GM12878 (cell line): ENCODE data around the gene GUCY1B1. TPM values are rescaled to one million over a fixed set of nuclear protein-coding genes. Genes with fewer than 3 reads are reported as not detected.

Experiments used
- ATAC-seq: fragments of 200-7000 bp; cut with Tn5 transposase; 3 replicates; pipeline ENCODE4 v1.9.1; 2020; ENCODE audit warnings: mild to moderate bottlenecking, moderate library complexity
- BruUV-seq: library from RNA; stranded (reverse); fragments of 400-500 nt; replicated peaks from 2 replicates; lab custom pipeline; 2021; lab: Mats Ljungman, UMichigan
- CTCF ChIA-PET: fragments of 300-600 bp; sonication (Branson Sonifier 250); formaldehyde crosslinking; extraction: SDS; loops from one replicate; lab custom pipeline; 2021; ENCODE audit warnings: inconsistent platforms; lab: Yijun Ruan, JAX
- POLR2A ChIA-PET: fragments of 350-600 bp; formaldehyde crosslinking; extraction: SDS; loops from one replicate; lab custom pipeline; 2021; ENCODE audit warnings: inconsistent platforms; lab: Charles Lee
- RAD21 ChIA-PET: fragments of 300-600 bp; sonication (Branson Sonifier 250); formaldehyde crosslinking; loops from one replicate; lab custom pipeline; 2023; ENCODE audit warnings: antibody characterized with exemption; ENCODE audit not compliant: unreplicated experiment; lab: Charles Lee
- SMC1A ChIA-PET: fragments of 300-600 bp; sonication (Branson Sonifier 250); formaldehyde crosslinking; loops from one replicate; lab custom pipeline; 2023; ENCODE audit not compliant: unreplicated experiment, uncharacterized antibody; lab: Charles Lee
- DNase-seq: peaks from one replicate; pipeline ENCODE4 v3.0.0-alpha.2; 2011; ENCODE audit warnings: low read depth, low spot score
- FAIRE-seq: peaks from 3 replicates; lab custom pipeline; 2011; peaks lifted over from hg19 to GRCh38; lab: Jason Lieb, UNC
- H2AFZ ChIP-seq: 2 replicates; pipeline ENCODE4 v1.6.0; 2011; ENCODE audit warnings: low read depth, low read length, control low read depth; ENCODE audit not compliant: control insufficient read depth
- H3K27ac ChIP-seq: 2 replicates; pipeline ENCODE4 v1.5.1; 2011; ENCODE audit warnings: control low read depth; ENCODE audit not compliant: control insufficient read depth, insufficient read depth
- H3K27me3 ChIP-seq, 2 experiments: replicated peaks in 1 of 2; 2 replicates each; pipeline versions ENCODE4 v1.6.0 to v1.6.1; 2011; ENCODE audit warnings: low read length in 1 of 2; ENCODE audit not compliant: control insufficient read depth in 2 of 2, insufficient read depth in 2 of 2
- H3K36me3 ChIP-seq, 2 experiments: 2 replicates each; pipeline ENCODE4 v1.5.1; 2011; ENCODE audit warnings: low read length in 1 of 2; ENCODE audit not compliant: control insufficient read depth in 2 of 2, insufficient read depth in 2 of 2
- H3K4me1 ChIP-seq: 2 replicates; pipeline ENCODE4 v1.6.1; 2011; ENCODE audit warnings: mild to moderate bottlenecking, low read length, moderate library complexity, mixed read lengths; ENCODE audit not compliant: control insufficient read depth, insufficient read depth
- H3K4me2 ChIP-seq: 2 replicates; pipeline ENCODE4 v1.6.0; 2011; ENCODE audit warnings: control low read depth; ENCODE audit not compliant: control insufficient read depth, insufficient read depth
- H3K4me3 ChIP-seq: fragments of 200-600 bp; sonication (generic); 2 replicates; pipeline ENCODE4 v1.5.1; 2016
- H3K79me2 ChIP-seq: 2 replicates; pipeline ENCODE4 v1.6.0; 2011; ENCODE audit warnings: low read length; ENCODE audit not compliant: control insufficient read depth, insufficient read depth
- H3K9ac ChIP-seq: 2 replicates; pipeline ENCODE4 v1.8.0; 2011; ENCODE audit warnings: low read length, control low read depth, mixed read lengths; ENCODE audit not compliant: control insufficient read depth, insufficient read depth
- H3K9me3 ChIP-seq: replicated peaks from 3 replicates; pipeline ENCODE4 v1.5.1; 2011; ENCODE audit warnings: mild to moderate bottlenecking, low read length; ENCODE audit not compliant: control insufficient read depth, insufficient read depth
- H4K20me1 ChIP-seq: 2 replicates; pipeline ENCODE4 v1.6.0; 2011; ENCODE audit not compliant: control insufficient read depth, insufficient read depth
- ASH2L ChIP-seq: fragments of 300-600, 200-600 bp; sonication (generic); IDR thresholded peaks from 2 replicates; pipeline ENCODE4 v1.6.1; 2017; ENCODE audit warnings: low read depth, mild to moderate bottlenecking, borderline replicate concordance
- CBX5 ChIP-seq: sonication (generic); IDR thresholded peaks from 2 replicates; pipeline ENCODE4 v1.6.1; 2016; ENCODE audit warnings: low read depth, moderate library complexity, mild to moderate bottlenecking, inconsistent platforms
- IKZF2 ChIP-seq, 2 experiments: fragments of 450-650 bp; IDR thresholded peaks; 2 replicates each; pipeline ENCODE4 v1.6.1; 2017; ENCODE audit warnings: mild to moderate bottlenecking in 2 of 2, moderate library complexity in 2 of 2
- LARP7 ChIP-seq: fragments of 450-650 bp; IDR thresholded peaks from 2 replicates; pipeline ENCODE4 v1.6.1; 2017; ENCODE audit warnings: mild to moderate bottlenecking
- NFIC ChIP-seq: IDR thresholded peaks from 2 replicates; pipeline ENCODE4 v1.6.1; 2012; ENCODE audit warnings: low read depth, mild to moderate bottlenecking, inconsistent platforms, low read length, moderate library complexity
- PAX5 ChIP-seq: IDR thresholded peaks from 2 replicates; pipeline ENCODE4 v1.6.1; 2011; ENCODE audit warnings: low read depth, low read length, borderline replicate concordance
- RBBP5 ChIP-seq: fragments of 200-600 bp; sonication (generic); conservative IDR thresholded peaks from 2 replicates; pipeline ENCODE4 v1.6.1; 2016
- RCOR1 ChIP-seq: conservative IDR thresholded peaks from 2 replicates; pipeline ENCODE4 v1.6.1; 2012; ENCODE audit warnings: low read depth, low read length, improper control_type of control experiment
- STAT3 ChIP-seq: IDR thresholded peaks from 2 replicates; pipeline ENCODE4 v1.6.1; 2011; ENCODE audit warnings: low read depth, low read length, improper control_type of control experiment
- TCF12 ChIP-seq: IDR thresholded peaks from 2 replicates; pipeline ENCODE4 v1.6.1; 2011; ENCODE audit warnings: low read depth, mild to moderate bottlenecking, low read length
- WGBS: methylation state at CpG from one replicate; pipeline ENCODE4 v1.1.6; 2016; ENCODE audit warnings: low lambda C conversion rate; ENCODE audit not compliant: insufficient replicate concordance, insufficient coverage; ENCODE audit errors: missing lambda C conversion rate; 5-methylcytosine and 5-hydroxymethylcytosine counted together
- in situ Hi-C: fragments of 300-500 bp; cut with MboI; formaldehyde crosslinking; loops from 9 replicates; pipeline ENCODE4 v1.14.3; 2018; ENCODE audit warnings: mixed read lengths
- intact Hi-C: fragments of 100-400 bp; cut with micrococcal nuclease; formaldehyde crosslinking; loops from one replicate; pipeline ENCODE4 v1.14.2; 2022; ENCODE audit not compliant: unreplicated experiment
- polyA plus RNA-seq, 11 experiments: library from polyadenylated mRNA; depleted of rRNA in 4 of 11; unstranded in 6 of 11; stranded (reverse) in 5 of 11; fragments of >200 nt; fragmentation: Nextera tagmentation in 4 of 11; fragmentation: Illumina TruSeq in 1 of 11; extraction: Ambion mirVana in 4 of 11; extraction: Trizol in 1 of 11; gene quantifications; 1 replicate in 1 of 11; 2 replicates in 10 of 11; pipeline versions ENCODE4 v1.2.1 to v1.2.3, GENCODE V29; 2011 to 2016; ENCODE audit warnings: inconsistent platforms in 2 of 11, missing spikeins in 2 of 11, low read depth in 1 of 11
- total RNA-seq, 4 experiments: library from RNA; depleted of rRNA in 3 of 4; stranded (reverse); fragments of >200 nt in 3 of 4; fragmentation: Illumina TruSeq in 1 of 4; extraction: Trizol in 1 of 4; gene quantifications; 2 replicates each; pipeline versions ENCODE4 v1.2.1 to v1.2.3, GENCODE V29; 2013 to 2021
- TF ChIP-seq, protein P1 (sequence below): IDR thresholded peaks from 2 replicates; pipeline ENCODE4 v1.6.1; 2011; ENCODE audit warnings: mild to moderate bottlenecking, low read depth, low read length, moderate library complexity; ENCODE audit not compliant: insufficient replicate concordance
- TF ChIP-seq, protein P2 (sequence below): fragments of 450-650 bp; formaldehyde crosslinking; IDR thresholded peaks from 2 replicates; pipeline ENCODE4 v1.4.0; 2022; ENCODE audit warnings: mild to moderate bottlenecking, moderate library complexity

GUCY1B1 gene
- total and polyA plus RNA-seq, 10 of the 15 experiments (the other 5 are each of a cell fraction or from before 2014, with no cell fraction given): 0.60 to 38.5 (median 1.4) TPM

DNA sequence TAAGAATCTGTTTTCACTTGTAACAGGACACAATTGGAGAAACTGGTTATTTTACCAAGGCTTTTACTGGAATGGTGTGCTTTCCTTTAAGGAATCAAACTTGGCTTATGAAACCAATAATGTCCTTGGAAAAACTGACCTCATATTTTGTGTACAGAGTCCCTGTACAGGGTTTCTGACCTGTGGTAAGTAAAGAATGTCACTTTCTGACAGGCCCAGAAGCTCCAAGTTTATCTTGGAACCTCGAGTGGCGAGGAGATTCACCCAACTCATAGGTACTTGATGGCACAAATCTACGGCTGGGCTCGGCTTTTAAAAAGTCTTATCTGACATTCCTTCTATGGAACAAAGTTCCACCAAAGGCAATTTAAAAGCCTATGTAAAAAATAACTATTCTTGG lies 90.2 kb downstream of the GUCY1B1 start:
- FAIRE-seq (no peak), DNase-seq (no peak), ATAC-seq (no peak)
- Histone ChIP-seq H3K4me1 (no peaks in the 10 kb centered on the region), H3K9me3 (no peaks in the 10 kb centered on the region), H3K79me2 (no peaks in the 10 kb centered on the region), H3K9ac (no peak overlapping the region), H3K4me3 (no peak overlapping the region), H3K36me3 (no peaks in the 10 kb centered on the region), H2AFZ (no peak overlapping the region), H3K27me3 (no peaks in the 10 kb centered on the region), H3K4me2 (no peak overlapping the region), H3K27ac (no peak overlapping the region), H4K20me1 (no peaks in the 10 kb centered on the region)
- POLR2A ChIA-PET: no interaction called here
- 32% methylated on average over 4 of the region's 4 CpGs for WGBS
- in situ Hi-C loops: no loop called here
- intact Hi-C loops: no loop called here
- CTCF ChIA-PET: no interaction called here
- SMC1A ChIA-PET: no interaction called here
- RAD21 ChIA-PET: no interaction called here
- no TSS peak for BruUV-seq
- no peak for TF ChIP-seq STAT3
- TF ChIP-seq CBX5: no peak
- TF ChIP-seq LARP7: no peak
- no peak for TF ChIP-seq ASH2L
- TF ChIP-seq TCF12: no peak
- no peak for TF ChIP-seq IKZF2 (IDR thresholded peaks at IDR 0.05)
- no peak for TF ChIP-seq RCOR1
- no peak for TF ChIP-seq PAX5
- TF ChIP-seq, protein P1, sequence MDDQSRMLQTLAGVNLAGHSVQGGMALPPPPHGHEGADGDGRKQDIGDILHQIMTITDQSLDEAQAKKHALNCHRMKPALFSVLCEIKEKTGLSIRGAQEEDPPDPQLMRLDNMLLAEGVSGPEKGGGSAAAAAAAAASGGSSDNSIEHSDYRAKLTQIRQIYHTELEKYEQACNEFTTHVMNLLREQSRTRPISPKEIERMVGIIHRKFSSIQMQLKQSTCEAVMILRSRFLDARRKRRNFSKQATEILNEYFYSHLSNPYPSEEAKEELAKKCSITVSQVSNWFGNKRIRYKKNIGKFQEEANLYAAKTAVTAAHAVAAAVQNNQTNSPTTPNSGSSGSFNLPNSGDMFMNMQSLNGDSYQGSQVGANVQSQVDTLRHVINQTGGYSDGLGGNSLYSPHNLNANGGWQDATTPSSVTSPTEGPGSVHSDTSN: no peak
- TF ChIP-seq, protein P2, sequence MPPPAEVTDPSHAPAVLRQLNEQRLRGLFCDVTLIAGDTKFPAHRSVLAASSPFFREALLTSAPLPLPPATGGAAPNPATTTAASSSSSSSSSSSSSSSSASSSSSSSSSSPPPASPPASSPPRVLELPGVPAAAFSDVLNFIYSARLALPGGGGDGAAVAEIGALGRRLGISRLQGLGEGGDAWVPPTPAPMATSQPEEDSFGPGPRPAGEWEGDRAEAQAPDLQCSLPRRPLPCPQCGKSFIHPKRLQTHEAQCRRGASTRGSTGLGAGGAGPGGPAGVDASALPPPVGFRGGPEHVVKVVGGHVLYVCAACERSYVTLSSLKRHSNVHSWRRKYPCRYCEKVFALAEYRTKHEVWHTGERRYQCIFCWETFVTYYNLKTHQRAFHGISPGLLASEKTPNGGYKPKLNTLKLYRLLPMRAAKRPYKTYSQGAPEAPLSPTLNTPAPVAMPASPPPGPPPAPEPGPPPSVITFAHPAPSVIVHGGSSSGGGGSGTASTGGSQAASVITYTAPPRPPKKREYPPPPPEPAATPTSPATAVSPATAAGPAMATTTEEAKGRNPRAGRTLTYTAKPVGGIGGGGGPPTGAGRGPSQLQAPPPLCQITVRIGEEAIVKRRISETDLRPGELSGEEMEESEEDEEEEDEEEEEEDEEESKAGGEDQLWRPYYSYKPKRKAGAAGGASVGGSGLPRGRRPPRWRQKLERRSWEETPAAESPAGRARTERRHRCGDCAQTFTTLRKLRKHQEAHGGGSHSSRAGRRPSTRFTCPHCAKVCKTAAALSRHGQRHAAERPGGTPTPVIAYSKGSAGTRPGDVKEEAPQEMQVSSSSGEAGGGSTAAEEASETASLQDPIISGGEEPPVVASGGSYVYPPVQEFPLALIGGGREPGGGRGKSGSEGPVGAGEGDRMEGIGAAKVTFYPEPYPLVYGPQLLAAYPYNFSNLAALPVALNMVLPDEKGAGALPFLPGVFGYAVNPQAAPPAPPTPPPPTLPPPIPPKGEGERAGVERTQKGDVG (CRISPR knock-in tag): no peak
- no peak for TF ChIP-seq NFIC
- no peak for TF ChIP-seq RBBP5
